GM18870 (cell line): ENCODE measurements around the gene PTPRG.
"Not testable (repeated sequence)": the region's sequence is repeated elsewhere in the genome, so short reads cannot be mapped to it uniquely, and the experiment has no call there.

Source experiments
- ATAC-seq: cut with Tn5 transposase; IDR thresholded peaks from one replicate; pipeline ENCODE4 v1.9.1; 2021; ENCODE audit warnings: moderate library complexity; ENCODE audit not compliant: unreplicated experiment

PTPRG gene

GRCh38 chr3:62036726-62037125, 475.4 kb downstream of the PTPRG start:
- ATAC-seq, result no peak

- ATAC-seq, result not testable (repeated sequence)
These were observed 477.4 kb downstream of the PTPRG start for GRCh38 chr3:62038798-62039197.

- no peak for ATAC-seq
These were observed 478.2 kb downstream of the PTPRG start for GRCh38 chr3:62039586-62039985.

- no peak for ATAC-seq
These were observed 480.3 kb downstream of the PTPRG start for GRCh38 chr3:62041681-62042080.

GRCh38 chr3:62044874-62045411, 483.6 kb downstream of the PTPRG start:
- no peak for ATAC-seq

GRCh38 chr3:62046326-62046725, 485.0 kb downstream of the PTPRG start:
- no peak for ATAC-seq

GRCh38 chr3:62048577-62048976, 487.2 kb downstream of the PTPRG start:
- no peak for ATAC-seq

- no peak for ATAC-seq
These were observed 487.7 kb downstream of the PTPRG start for GRCh38 chr3:62049033-62049432.

- ATAC-seq, result no peak
These were observed 490.1 kb downstream of the PTPRG start for GRCh38 chr3:62051506-62051905.

- no peak for ATAC-seq
These were observed 491.0 kb downstream of the PTPRG start for GRCh38 chr3:62052331-62052730.

GRCh38 chr3:62056658-62057057, 495.3 kb downstream of the PTPRG start:
- ATAC-seq, result no peak

- no peak for ATAC-seq
These were observed 496.1 kb downstream of the PTPRG start for GRCh38 chr3:62057339-62058047.

- no peak for ATAC-seq
These were observed 504.8 kb downstream of the PTPRG start for GRCh38 chr3:62065985-62066693.

GRCh38 chr3:62068337-62068736, 507.0 kb downstream of the PTPRG start:
- no peak for ATAC-seq

- no peak for ATAC-seq
These were observed 509.5 kb downstream of the PTPRG start for GRCh38 chr3:62070891-62071290.

GRCh38 chr3:62073038-62073437, 511.7 kb downstream of the PTPRG start:
- ATAC-seq, result no peak

- ATAC-seq, result no peak
These were observed 523.2 kb downstream of the PTPRG start for GRCh38 chr3:62084558-62084957.

- no peak for ATAC-seq
These were observed 527.2 kb downstream of the PTPRG start for GRCh38 chr3:62088472-62089104.

- ATAC-seq, result no peak
These were observed 528.7 kb downstream of the PTPRG start for GRCh38 chr3:62090066-62090465.

GRCh38 chr3:62090519-62090918, 529.1 kb downstream of the PTPRG start:
- no peak for ATAC-seq

GRCh38 chr3:62093025-62093424, 531.7 kb downstream of the PTPRG start:
- no peak for ATAC-seq

GRCh38 chr3:62094461-62094860, 533.1 kb downstream of the PTPRG start:
- no peak for ATAC-seq
